Erythroblast (primary cell): ENCODE data around the gene PRRG1.

Experiments used
- GATA1 ChIP-seq: IDR thresholded peaks from 2 replicates; pipeline ENCODE4 v1.6.1; 2011; ENCODE audit warnings: low read depth, mild to moderate bottlenecking, control low read depth, low read length, moderate library complexity
- POLR2A ChIP-seq: IDR thresholded peaks from 2 replicates; pipeline ENCODE4 v1.6.1; 2011; ENCODE audit warnings: mild to moderate bottlenecking, low read length

DNA sequence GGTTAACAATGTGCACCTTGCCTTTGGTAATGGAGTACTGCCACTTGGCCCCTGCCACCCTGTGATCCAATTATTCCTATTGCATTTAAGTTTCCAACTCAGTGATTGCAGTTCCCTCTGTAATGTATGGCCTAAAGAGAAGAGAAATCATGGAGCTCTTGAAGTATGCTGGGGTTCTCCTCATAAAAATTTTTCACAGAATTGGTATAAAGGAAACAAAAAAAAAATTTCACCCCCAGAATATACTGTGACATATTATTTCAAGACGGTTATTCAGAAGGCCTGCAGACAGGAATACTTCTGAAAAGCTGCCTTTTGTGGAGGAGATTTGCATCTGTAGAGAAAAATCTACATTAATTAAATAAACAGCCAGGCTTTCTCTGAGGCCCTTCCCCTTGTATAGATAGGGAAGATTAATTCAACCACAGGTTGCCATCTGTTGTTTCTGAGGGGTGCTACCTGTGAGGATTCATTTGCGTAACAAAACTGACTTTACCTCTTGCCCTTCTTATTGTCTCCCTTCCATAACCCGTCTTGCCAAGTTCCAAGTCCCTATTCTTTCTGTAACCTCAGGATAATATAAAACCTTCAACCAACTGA lies 127.5 kb downstream of the PRRG1 start:
- TF ChIP-seq POLR2A: no peak
- TF ChIP-seq GATA1: no peak
